Activated CD8-positive, alpha-beta memory T cell treated with anti-CD3 and anti-CD28 coated beads for 1 hour (primary cell): ENCODE measurements around the gene C12orf57.

ENCODE experiments used
- DNase-seq, 2 donors: peaks; one replicate each; pipeline ENCODE4 v3.0.0-alpha.2; 2020; ENCODE audit warnings: low read depth in 1 of 2; ENCODE audit errors: extremely low read depth in 1 of 2

The C12orf57 gene

DNA sequence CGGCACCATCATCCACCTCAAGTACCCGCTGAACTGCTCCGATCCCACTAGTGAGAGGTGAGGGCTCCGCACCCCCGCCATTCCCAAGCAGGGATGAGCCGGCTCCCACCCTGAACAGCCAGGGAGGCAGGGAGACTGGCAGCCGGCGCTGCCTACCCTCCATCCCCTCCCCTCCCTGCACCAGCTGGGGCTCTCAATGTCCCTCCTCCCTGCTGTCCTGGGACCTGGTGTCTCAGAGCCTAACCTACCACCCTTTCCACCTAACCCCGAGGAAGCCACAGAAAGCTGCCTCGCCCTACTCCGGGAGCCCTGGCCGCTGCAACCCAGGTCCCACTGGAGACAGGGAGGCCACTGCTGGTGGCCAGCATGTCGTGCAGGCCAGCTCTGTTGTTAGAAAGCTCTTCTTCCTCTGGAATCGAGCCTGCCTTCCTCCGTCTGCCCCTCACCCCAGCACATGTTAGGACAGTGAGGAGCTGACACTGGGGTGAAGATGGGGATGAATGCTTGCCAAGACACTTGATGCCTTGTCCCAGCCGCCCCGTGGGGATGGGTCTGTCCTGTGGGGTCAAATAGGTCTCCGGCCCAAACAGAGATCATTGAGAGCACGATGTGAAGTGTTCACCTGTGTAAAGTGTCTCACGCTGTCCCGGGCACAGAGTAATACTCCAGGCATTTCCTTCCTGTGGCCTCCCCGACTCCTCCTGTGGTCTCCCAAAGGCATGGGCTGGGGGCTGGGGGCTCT lies 8.5 kb downstream of the C12orf57 start:
- DNase-seq, result no peak

DNA sequence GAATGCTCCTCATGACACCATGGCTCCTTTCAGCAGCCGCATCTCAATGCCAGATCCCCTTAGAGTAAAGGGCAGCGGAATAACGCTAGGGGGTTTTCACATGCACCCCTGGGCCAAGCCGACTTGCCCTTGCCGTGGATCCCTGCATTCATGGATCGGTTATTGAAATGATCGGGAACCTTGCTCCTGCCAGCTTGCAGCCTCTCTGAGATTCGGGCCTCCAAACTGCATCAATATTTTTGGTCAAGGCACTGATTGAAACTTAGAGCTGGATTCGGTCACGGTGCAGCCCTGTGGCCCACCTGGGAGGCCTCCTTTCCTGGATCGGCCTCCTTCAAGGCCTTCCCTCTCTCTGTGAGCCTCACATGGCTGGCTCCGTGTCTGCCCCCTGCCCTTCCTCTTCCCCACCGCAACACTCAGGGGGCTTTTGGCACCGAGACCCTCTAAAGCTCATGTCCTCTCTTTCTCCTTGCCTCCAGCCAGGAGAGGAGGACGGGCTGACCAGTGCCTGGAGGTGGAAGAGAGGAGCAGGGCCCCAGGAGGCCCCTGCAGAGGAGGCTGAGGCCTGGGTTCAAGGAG lies 9.1 kb downstream of the C12orf57 start:
- DNase-seq, result no peak

DNA sequence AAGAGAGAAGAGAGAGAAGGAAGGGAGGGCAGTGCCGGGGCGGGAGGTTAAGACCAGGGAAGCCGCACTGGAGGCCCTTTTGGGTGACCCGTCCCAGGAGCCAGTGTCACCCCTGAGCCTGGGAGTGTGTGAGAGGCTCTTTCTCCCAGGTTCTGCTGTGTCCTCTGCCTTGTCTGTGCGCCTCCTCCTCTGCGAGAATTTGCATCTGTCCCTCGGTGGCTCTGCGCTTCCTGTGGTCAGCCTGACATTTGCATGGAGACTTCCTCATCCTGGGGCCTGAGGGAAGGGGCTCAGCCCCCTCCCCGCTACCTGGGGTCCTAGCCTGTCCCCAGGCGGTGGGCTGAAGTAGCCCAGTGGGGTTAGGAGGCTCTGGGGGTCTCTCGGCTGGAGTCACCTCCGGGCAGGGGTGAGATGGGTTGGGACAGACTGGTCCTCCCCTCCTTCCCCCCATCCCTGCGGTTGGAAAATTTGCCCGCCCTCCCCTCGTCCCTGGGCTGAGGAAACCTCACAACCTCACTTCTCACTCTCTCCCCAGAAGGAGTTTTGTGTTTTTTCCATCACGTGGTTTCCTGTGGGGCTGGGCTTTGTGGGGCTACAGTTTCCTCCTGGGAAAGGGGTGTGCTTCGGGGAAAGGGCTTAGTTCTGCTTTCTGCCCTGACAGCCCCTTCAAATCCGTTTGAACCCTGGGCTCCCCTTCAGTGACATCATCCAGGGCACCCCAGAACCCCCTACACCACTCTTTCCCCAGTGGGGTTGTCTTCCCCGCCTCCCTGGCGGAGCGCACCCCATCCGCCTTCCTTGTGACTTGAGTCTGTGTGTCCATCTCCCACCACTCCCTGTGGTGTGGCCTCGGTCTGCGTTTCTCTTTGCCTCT lies 9.9 kb downstream of the C12orf57 start:
- DNase-seq, result peak; percentile 73 to 74

DNA sequence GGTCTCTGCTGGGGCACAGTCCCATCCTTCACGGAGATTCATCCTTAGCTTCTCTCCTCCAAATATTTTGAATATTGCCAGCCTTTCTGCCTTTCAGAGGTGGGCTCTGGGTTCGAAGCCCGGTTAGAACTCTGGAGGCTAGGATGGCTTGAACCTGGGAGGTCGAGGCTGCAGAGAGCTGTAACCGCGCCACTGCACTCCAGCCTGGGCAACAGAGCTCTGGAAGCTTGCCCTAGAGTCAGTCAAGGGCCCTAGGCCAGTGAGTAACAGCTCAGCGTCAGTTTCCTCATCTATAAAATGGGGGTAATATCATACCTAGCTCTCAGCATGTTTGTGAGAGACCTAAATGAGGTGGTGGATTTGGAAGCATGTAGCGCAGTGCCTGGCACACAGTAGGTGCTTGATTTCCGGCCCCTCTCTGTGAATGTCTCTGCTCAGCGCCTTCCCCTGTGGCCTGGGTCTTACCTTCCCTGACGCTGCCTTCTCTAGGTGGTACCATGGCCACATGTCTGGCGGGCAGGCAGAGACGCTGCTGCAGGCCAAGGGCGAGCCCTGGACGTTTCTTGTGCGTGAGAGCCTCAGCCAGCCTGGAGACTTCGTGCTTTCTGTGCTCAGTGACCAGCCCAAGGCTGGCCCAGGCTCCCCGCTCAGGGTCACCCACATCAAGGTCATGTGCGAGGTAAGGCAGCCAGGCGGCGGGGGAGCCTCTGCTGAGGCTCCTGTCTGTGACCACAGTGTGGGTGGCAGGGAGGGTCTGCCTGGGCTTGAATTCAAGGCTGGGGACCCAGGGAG lies 10.7 kb downstream of the C12orf57 start:
- no peak for DNase-seq

DNA sequence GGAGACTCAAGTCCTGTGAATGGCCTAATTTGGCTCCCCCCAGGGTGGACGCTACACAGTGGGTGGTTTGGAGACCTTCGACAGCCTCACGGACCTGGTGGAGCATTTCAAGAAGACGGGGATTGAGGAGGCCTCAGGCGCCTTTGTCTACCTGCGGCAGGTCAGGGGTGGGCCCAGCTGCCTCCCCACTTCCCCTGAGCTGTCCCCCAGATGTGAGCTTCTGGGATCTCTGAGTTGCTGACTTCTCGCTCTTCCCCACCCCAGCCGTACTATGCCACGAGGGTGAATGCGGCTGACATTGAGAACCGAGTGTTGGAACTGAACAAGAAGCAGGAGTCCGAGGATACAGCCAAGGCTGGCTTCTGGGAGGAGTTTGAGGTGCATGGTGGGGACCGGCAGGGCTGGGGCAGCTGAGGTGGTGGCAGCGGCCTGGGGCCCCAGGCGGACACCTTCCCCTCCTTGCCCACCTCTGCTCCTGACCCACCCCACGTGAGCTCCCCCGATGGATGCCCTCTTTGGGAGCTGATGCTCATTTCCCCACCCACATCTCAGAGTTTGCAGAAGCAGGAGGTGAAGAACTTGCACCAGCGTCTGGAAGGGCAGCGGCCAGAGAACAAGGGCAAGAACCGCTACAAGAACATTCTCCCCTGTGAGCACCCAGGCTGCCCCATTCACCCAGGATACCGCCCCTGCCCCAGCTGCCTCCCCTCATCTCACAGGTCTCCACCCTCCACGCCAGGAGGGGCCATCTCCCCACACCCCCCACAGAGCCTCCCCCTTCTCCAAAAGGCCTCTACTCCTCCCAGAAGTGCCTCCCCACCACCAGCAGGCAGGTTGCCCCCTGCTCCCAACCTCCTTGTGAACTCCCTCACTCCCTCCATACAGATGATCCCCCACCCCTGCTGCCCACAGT lies 11.5 kb downstream of the C12orf57 start:
- no peak for DNase-seq

DNA sequence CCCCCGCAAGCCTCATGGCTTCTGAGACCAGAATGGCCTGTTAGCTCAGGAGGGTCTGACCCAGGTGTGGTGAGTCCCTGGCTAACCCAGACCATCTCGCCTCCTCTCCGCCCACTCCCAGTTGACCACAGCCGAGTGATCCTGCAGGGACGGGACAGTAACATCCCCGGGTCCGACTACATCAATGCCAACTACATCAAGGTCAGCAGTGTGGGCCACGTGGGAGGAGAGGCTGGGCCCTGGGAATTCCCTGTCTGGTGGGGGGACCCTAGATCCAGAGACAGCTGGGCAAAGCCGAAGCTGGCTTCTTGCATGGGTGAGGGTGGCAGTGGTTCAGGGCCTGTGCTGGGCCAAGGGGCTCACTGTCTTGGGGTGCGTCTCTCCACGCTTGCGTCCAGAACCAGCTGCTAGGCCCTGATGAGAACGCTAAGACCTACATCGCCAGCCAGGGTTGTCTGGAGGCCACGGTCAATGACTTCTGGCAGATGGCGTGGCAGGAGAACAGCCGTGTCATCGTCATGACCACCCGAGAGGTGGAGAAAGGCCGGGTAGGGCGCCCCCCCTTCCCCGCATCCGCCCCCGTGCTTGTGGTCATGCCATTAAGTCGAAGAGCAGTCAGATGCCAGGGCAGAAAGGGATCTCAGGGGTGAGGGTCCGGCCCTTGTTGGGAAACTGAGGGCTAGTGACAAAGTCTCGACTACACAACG lies 12.4 kb downstream of the C12orf57 start:
- DNase-seq, result no peak

DNA sequence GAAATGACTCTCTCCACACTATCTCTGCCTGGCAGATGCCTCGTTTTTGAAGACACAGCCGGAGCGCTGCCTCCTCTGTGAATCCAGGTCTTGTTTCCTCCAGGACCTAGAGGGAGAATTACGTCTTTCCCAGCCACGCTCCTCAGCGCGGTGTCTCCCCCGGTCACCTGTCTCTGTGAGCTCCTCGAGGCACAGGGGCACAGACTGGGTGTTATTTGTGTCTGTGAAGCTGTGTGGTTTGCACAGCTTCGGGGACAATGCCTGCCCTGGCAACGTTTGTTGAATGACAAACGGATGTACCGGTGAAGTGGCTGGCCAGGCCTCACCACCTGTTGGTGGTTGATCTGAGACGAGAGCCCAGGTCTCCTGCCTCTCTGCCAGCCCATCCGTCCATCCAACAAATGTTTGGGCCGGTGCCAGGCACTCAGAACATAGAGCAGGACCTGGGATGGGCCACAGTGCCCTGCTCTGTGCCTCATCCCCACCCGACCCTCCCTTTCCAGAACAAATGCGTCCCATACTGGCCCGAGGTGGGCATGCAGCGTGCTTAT lies 13.4 kb downstream of the C12orf57 start:
- DNase-seq, result no peak

DNA sequence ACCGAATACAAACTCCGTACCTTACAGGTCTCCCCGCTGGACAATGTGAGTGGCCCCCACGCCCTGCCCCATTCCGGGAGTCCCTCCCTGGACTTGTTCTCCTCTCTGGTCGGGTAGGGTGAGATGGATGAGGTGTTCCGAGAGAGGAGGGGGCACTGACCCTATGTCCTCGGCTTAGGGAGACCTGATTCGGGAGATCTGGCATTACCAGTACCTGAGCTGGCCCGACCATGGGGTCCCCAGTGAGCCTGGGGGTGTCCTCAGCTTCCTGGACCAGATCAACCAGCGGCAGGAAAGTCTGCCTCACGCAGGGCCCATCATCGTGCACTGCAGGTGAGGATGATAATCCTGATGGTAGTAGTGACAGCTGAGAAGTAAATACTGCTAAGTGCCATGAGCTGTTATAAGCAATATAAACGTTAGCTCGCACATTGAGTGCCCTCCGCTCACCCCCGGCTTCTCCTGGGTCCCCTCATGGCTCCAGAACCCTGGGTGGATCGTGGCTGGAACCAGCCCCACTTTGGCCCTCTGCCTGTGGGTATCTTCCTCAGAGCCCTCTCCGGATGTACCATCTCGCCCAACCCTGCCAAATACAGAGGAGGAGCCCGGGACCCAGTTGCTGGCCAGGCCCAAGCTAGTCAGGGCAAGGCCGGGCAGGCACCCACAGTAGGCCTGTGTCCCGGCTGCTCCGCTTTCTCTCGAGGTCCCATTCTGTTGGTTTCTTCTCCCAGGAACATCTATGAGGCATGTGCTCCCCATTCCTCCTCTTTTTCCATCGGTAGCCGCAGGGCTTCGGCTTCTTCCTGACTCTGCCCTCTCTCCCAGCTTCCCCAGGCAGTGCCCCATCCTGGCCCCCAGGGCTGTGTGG lies 14.2 kb downstream of the C12orf57 start:
- no peak for DNase-seq

DNA sequence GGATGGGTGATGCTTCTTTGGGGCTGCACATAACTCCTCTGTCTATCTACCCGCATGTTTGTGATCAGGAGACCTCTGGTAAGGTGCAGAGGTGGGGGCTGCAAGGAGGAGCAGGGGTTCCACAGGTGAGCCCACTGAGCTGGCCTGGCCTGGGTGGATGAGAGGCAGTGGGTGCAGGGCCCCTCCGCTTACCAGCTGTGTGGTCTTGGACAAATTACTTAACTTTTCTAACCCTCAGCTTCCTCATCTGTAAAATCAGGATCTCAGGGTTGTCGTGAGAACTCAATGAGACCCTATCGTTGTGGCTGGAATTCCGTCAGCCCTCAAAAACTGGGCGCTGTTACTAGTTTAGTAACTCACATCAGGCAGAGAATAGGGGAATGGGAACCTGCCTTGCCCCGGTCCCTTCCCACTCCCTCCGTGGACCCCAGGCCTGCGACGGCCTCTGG lies 14.8 kb downstream of the C12orf57 start:
- DNase-seq, result no peak

DNA sequence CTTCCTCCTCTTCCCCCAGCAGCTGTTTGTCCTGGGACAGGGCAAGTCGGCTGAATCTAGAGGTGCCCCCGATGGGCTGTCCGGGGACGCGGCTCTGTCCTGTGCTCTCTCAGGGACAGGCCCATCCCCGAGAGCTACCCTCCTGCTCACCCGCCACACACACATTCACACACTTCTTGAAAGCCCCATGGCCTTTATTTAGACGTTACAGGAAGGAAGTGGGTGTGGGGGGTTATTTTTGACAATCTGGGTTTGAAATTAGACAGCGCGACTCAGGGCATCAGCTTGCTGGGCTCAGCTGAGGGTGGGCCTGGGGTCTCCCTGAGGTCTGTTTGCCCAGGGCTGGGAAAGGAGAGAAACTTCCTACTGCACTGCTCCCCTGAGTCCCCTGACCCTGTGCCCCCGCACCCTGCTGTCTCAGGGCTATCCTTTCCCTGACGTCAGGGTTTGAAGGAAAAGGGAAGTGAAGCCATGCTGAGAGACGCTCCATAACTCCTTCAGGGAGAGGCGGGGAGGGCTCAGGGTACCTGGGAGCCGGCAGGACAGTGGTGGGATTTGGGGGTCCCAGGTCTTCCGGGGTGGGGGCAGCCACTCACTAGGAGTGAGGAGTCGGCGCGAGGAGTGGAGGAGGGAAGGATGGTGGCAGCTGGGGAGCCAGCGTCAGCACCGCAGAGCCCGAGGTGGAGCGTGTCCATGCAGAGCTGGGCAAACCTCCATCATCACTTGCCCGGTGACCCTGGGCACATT lies 15.4 kb downstream of the C12orf57 start:
- no peak for DNase-seq

DNA sequence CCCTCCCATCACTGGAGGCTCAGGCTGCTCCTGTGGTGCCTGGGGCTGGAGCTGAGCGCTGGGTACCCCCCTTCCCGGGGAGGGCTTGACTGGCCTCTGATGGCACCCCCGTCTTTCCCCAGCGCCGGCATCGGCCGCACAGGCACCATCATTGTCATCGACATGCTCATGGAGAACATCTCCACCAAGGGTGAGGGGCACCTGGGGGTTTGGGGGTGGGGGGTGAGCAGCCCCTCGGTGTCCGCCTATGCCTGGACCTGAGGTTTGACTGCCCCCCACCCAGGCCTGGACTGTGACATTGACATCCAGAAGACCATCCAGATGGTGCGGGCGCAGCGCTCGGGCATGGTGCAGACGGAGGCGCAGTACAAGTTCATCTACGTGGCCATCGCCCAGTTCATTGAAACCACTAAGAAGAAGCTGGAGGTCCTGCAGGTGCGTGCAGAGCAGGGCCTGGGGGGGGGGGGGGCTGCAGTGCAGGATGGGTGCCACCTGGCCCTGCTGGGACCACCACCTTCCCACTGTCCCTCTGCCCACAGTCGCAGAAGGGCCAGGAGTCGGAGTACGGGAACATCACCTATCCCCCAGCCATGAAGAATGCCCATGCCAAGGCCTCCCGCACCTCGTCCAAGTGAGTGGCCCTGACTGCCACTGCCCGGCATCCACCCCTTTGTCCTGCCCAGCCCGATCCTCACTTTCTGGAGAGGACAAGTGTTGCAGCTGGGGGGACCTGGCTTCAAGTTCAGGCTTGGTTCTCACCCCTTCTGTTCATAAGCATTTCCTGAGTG lies 16.2 kb downstream of the C12orf57 start:
- no peak for DNase-seq

DNA sequence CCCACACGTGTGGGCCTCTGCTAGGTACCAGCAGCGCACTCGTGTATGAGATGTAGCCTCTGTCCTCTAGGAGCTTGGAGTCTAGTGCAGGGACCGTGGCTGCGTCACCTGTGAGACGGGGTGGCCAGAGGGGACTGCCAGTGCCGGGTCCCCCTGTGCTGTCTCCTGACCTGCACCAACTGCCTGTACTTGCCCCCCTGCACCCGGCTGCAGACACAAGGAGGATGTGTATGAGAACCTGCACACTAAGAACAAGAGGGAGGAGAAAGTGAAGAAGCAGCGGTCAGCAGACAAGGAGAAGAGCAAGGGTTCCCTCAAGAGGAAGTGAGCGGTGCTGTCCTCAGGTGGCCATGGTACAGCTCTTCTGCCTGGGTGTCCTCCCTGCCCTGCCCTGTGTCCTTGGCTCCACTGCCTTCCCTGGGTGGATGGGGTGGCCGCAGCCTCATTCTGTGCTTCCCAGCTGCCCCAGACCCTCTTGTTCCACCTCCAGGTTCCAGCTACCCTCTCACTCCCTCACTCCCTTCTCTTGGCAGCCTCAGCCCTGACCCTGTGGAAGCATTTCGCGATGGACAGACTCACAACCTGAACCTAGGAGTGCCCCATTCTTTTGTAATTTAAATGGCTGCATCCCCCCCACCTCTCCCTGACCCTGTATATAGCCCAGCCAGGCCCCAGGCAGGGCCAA lies 16.9 kb downstream of the C12orf57 start:
- DNase-seq, result no peak

DNA sequence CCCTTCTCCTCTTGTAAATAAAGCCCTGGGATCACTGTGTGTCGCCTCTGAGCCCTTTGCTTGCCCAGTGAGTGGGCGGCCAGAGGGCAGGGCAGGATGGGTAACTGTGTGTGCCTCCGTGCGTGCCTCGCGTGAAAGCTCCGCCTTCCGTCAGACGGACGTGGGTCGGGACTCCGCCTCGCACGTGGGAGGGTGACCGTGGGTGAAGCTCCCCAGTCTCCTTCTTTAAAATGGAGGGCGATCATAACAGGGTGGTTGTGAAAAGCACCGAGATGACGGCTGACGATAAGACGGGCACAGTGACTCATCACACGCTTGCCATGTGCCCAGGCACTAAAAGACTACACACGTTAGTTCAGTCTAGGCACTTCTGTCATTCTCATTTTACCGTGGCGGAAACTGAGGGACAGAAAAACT lies 17.5 kb downstream of the C12orf57 start:
- peak; percentile 81 to 89 for DNase-seq

DNA sequence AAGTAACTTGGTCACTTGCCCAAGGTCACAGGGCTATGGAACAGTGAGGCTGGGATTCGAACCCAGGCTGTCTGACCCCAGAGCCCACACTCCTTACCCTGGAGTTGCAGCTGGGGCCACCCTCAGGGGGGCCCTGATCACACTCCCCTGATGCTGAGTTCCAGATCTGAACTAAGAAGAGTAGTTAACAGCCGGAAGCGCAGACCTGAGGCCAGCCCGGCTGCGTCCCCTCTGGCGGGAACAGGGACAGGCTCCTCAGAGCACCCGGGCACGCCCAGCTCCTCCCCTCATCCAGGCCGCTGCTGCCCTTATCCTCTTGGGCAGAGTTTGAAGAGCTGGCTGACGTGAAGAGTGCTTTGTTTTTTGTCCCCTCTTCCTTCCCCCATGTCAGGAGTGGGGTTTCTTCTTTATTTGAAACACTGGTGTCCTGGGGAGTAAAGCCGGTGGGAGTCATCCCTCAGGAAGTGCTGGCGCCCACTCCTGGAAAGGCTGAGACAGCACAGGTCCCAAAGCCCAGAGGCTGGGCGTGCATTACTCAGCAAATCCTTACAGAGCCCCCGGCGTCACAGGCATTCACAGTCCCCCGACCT lies 18.0 kb downstream of the C12orf57 start:
- no peak for DNase-seq

DNA sequence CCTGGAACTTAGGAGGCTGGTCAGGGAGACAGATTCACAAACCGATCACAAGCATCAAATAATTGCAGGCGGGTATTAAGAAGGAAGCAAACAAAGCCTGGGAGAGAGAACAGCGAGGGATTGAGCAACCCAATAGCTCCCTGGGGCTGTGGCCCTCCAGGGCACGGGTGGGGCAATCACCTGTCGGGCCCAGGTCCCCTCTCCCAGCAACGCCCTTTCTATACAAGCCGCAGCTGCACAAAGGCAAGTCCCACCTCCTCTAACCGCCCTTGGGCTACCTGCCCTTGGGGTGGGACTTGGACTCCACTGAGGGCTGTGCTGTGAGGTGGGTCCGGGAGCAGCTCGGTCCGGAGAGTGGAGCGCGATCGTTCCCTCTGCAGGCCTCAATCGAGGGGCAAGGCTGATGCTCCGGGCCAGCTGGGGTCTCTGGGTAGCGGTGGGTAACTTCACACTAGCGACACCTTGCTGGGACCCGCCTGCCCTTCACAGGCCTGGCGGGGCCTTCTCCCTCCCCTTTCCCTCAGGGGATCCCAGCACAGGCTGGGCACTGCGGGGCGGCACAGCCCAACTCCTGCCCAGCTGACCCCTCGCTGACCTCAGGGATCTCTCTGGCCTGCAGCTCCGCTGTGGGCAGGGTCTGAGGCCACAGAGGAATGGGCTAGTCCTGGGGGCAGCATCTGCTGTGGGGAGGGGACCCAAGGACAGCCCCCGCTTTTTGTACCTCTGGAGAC lies 18.6 kb downstream of the C12orf57 start:
- DNase-seq, result no peak
